ENCODE data around the gene UBE2M. TPM values are rescaled to one million over a fixed set of nuclear protein-coding genes. Genes with fewer than 3 reads are reported as not detected.

UBE2M gene
- total RNA-seq, 6 experiments from 2014 or later = 91.5 to 114 (median 106) TPM

GRCh38 chr19:58572026-58572817 lies 13.8 kb upstream of the UBE2M start:
- Mint-ChIP-seq H3K4me1 (ENCODE audit: low read depth) (peaks cover 30% of the 10 kb centered on the region), H3K9me3 (no peaks in the 10 kb centered on the region), H3K36me3 (ENCODE audit: low read depth) (peaks cover 17% of the 10 kb centered on the region; the same call in 1 of the 2 replicates), H3K4me3 (peak overlapping the region; percentile 91), H3K27ac (peak overlapping the region; percentile 99), H3K27me3 (ENCODE audit: insufficient read depth) (peaks cover 4% of the 10 kb centered on the region)
- TF ChIP-seq CTCF (IDR thresholded peaks at IDR 0.05) = no peak
- no peak for DNase-seq

DNA sequence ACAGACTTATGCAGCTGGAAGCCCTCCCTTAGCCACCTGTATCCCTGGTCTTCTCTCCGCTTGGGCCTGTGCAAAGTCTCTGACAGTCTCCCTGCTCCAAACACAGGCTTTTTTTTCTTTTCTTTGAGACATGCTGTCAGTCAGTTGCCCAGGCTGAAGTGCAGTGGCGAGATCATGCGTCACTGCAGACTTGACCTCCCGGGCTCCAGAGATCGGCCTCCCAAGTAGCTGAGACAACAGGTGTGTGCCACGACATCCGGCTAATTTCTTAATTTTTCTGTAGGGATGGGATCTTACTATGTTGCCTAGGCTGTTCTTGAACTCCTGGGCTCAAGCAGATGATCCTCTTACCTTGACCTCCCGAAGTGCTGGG lies 13.2 kb upstream of the UBE2M start:
- H3K36me3 Mint-ChIP-seq (ENCODE audit: low read depth) = peaks cover 17% of the 10 kb centered on the region; the same call in 1 of the 2 replicates
- no peak overlapping the region for H3K27ac Mint-ChIP-seq
- peaks cover 30% of the 10 kb centered on the region for H3K4me1 Mint-ChIP-seq (ENCODE audit: low read depth)
- H3K27me3 Mint-ChIP-seq (ENCODE audit: insufficient read depth) = peaks cover 4% of the 10 kb centered on the region
- no peak for DNase-seq
- no peak overlapping the region for H3K4me3 Mint-ChIP-seq
- H3K9me3 Mint-ChIP-seq = no peaks in the 10 kb centered on the region
- TF ChIP-seq CTCF (IDR thresholded peaks at IDR 0.05) = no peak

DNA sequence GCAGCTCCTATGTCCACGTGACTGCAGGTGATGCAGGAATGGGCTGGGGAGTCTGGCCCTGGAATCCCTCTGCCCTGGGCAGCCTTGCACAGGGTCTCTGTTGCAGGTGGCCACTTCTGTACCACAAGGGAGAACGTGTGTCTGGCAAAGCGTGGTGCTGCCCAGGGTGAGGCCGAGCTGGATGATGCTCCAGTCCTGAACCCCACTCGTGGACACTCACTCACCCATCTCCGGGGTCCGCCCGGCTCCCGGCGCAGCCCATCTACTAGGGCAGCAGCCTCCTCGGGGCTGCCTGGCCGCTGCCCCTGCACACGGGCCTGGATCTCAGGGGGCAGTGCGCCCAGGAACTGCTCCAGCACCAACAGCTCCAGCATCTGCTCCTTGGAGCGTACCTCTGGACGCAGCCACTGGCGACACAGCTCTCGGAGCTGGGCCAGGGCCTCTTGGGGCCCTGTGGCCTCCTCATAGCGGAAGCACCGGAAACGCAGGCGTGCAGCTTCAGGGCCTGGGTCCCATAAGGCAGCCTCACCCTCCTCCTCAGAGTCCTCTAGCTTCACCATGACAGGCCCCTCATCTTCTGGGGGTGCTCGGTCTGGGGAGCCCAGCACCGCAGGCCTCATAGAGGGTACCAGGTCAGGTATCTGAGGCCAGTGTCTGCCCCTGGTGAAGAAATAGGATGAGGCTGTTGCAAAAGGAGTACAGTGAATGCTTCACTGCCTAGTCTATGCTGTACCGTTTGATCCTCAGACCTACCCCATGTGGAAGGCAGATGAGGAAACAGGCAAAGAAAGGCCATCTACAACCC lies 12.6 kb upstream of the UBE2M start:
- Mint-ChIP-seq H3K4me1 (ENCODE audit: low read depth) (peaks cover 28% of the 10 kb centered on the region), H3K9me3 (no peaks in the 10 kb centered on the region), H3K4me3 (no peak overlapping the region), H3K36me3 (ENCODE audit: low read depth) (peaks cover 17% of the 10 kb centered on the region; the same call in 1 of the 2 replicates), H3K27me3 (ENCODE audit: insufficient read depth) (peaks cover 4% of the 10 kb centered on the region), H3K27ac (no peak overlapping the region)
- no peak for TF ChIP-seq CTCF (IDR thresholded peaks at IDR 0.05)
- DNase-seq = no peak

- no peak for TF ChIP-seq CTCF (IDR thresholded peaks at IDR 0.05)
- peaks cover 24% of the 10 kb centered on the region for H3K4me1 Mint-ChIP-seq (ENCODE audit: low read depth)
- H3K27me3 Mint-ChIP-seq (ENCODE audit: insufficient read depth) = peaks cover 3% of the 10 kb centered on the region
- no peak overlapping the region for H3K27ac Mint-ChIP-seq
- no peak for DNase-seq
- peaks cover 17% of the 10 kb centered on the region; the same call in 1 of the 2 replicates for H3K36me3 Mint-ChIP-seq (ENCODE audit: low read depth)
- no peaks in the 10 kb centered on the region for H3K9me3 Mint-ChIP-seq
- H3K4me3 Mint-ChIP-seq = no peak overlapping the region
Observed at GRCh38 chr19:58569943-58570670, 11.7 kb upstream of the UBE2M start.

- DNase-seq = no peak
- H3K4me3 Mint-ChIP-seq = no peak overlapping the region
- peaks cover 19% of the 10 kb centered on the region for H3K4me1 Mint-ChIP-seq (ENCODE audit: low read depth)
- peaks cover 3% of the 10 kb centered on the region for H3K27me3 Mint-ChIP-seq (ENCODE audit: insufficient read depth)
- no peak overlapping the region for H3K27ac Mint-ChIP-seq
- H3K36me3 Mint-ChIP-seq (ENCODE audit: low read depth) = peaks cover 21% of the 10 kb centered on the region; the same call in 1 of the 2 replicates
- TF ChIP-seq CTCF (IDR thresholded peaks at IDR 0.05) = no peak
- no peaks in the 10 kb centered on the region for H3K9me3 Mint-ChIP-seq
Observed at GRCh38 chr19:58569191-58569942, 11.0 kb upstream of the UBE2M start.
